Ishikawa (cell line): ENCODE measurements around the gene CCDC15.

ENCODE experiments used
- CEBPB ChIP-seq: IDR thresholded peaks from 2 replicates; pipeline ENCODE4 v1.6.1; 2012
- CREB1 ChIP-seq: IDR thresholded peaks from 2 replicates; pipeline ENCODE4 v1.6.1; 2012; ENCODE audit warnings: low read depth
- EGR1 ChIP-seq: IDR thresholded peaks from 2 replicates; pipeline ENCODE4 v1.6.1; 2012
- EP300 ChIP-seq: IDR thresholded peaks from 2 replicates; pipeline ENCODE4 v1.6.1; 2012; ENCODE audit warnings: borderline replicate concordance
- FOXM1 ChIP-seq: IDR thresholded peaks from 2 replicates; pipeline ENCODE4 v1.6.1; 2012; ENCODE audit warnings: low read depth, borderline replicate concordance
- MAX ChIP-seq: IDR thresholded peaks from 2 replicates; pipeline ENCODE4 v1.6.1; 2012
- NFIC ChIP-seq: IDR thresholded peaks from 2 replicates; pipeline ENCODE4 v1.6.1; 2012
- RAD21 ChIP-seq: IDR thresholded peaks from 2 replicates; pipeline ENCODE4 v1.6.1; 2012; ENCODE audit warnings: low read depth
- TAF1 ChIP-seq: IDR thresholded peaks from 2 replicates; pipeline ENCODE4 v1.6.1; 2012; ENCODE audit warnings: low read depth, mild to moderate bottlenecking
- TCF12 ChIP-seq: IDR thresholded peaks from 2 replicates; pipeline ENCODE4 v1.6.1; 2012; ENCODE audit warnings: low read depth
- TEAD4 ChIP-seq: IDR thresholded peaks from 2 replicates; pipeline ENCODE4 v1.6.1; 2012
- YY1 ChIP-seq: IDR thresholded peaks from 2 replicates; pipeline ENCODE4 v1.6.1; 2012; ENCODE audit warnings: low read depth
- ZBTB7A ChIP-seq: IDR thresholded peaks from 2 replicates; pipeline ENCODE4 v1.6.1; 2012; ENCODE audit warnings: low read depth
- TF ChIP-seq, protein P1 (sequence below): IDR thresholded peaks from 2 replicates; pipeline ENCODE4 v1.6.1; 2012; ENCODE audit warnings: low read depth, mild to moderate bottlenecking
- TF ChIP-seq, protein P2 (sequence below): IDR thresholded peaks from 2 replicates; pipeline ENCODE4 v1.6.1; 2012

The CCDC15 gene

GRCh38 chr11:125073616-125074483 is 119.8 kb downstream of the CCDC15 start:
- TF ChIP-seq EGR1 (no peak), YY1 (no peak), MAX (no peak), ZBTB7A (no peak), EP300 (no peak), TCF12 (no peak), TAF1 (no peak), FOXM1 (no peak), NFIC (no peak), CREB1 (no peak), RAD21 (no peak)
- TF ChIP-seq, protein P1, sequence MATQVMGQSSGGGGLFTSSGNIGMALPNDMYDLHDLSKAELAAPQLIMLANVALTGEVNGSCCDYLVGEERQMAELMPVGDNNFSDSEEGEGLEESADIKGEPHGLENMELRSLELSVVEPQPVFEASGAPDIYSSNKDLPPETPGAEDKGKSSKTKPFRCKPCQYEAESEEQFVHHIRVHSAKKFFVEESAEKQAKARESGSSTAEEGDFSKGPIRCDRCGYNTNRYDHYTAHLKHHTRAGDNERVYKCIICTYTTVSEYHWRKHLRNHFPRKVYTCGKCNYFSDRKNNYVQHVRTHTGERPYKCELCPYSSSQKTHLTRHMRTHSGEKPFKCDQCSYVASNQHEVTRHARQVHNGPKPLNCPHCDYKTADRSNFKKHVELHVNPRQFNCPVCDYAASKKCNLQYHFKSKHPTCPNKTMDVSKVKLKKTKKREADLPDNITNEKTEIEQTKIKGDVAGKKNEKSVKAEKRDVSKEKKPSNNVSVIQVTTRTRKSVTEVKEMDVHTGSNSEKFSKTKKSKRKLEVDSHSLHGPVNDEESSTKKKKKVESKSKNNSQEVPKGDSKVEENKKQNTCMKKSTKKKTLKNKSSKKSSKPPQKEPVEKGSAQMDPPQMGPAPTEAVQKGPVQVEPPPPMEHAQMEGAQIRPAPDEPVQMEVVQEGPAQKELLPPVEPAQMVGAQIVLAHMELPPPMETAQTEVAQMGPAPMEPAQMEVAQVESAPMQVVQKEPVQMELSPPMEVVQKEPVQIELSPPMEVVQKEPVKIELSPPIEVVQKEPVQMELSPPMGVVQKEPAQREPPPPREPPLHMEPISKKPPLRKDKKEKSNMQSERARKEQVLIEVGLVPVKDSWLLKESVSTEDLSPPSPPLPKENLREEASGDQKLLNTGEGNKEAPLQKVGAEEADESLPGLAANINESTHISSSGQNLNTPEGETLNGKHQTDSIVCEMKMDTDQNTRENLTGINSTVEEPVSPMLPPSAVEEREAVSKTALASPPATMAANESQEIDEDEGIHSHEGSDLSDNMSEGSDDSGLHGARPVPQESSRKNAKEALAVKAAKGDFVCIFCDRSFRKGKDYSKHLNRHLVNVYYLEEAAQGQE: no peak
- TF ChIP-seq, protein P2, sequence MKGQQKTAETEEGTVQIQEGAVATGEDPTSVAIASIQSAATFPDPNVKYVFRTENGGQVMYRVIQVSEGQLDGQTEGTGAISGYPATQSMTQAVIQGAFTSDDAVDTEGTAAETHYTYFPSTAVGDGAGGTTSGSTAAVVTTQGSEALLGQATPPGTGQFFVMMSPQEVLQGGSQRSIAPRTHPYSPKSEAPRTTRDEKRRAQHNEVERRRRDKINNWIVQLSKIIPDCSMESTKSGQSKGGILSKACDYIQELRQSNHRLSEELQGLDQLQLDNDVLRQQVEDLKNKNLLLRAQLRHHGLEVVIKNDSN: no peak

- TF ChIP-seq TEAD4 (no peak), EGR1 (no peak), MAX (no peak)
- TF ChIP-seq, protein P2: no peak
Observed at GRCh38 chr11:125074511-125075241, 120.7 kb downstream of the CCDC15 start.

DNA sequence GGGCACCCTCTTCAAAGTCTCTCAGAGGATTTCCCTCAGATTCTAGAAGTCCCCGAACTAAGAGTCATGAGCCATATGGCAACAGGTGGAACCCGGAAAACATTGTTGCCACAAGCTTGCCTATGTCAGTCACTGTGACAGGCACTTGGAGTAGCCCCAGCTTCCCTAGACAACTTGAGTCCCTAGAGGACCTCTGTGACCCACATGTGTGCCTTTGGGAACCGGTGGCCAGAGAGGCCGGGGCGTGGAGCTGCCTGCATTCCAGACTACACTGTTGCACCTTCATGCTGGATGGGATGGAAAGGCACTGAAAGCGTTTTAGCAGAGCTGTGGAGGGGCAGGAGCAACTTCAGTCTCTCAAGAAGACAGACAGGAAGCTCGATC is 121.2 kb downstream of the CCDC15 start:
- TF ChIP-seq TEAD4: no peak
- TF ChIP-seq EGR1: no peak
- no peak for TF ChIP-seq CREB1
- no peak for TF ChIP-seq TAF1
- TF ChIP-seq NFIC: no peak
- TF ChIP-seq TCF12: no peak
- TF ChIP-seq, protein P1: no peak
- TF ChIP-seq, protein P2: no peak
- TF ChIP-seq YY1: no peak
- TF ChIP-seq FOXM1: no peak
- no peak for TF ChIP-seq RAD21
- TF ChIP-seq MAX: no peak
- no peak for TF ChIP-seq CEBPB
- no peak for TF ChIP-seq EP300
- TF ChIP-seq ZBTB7A: no peak

DNA sequence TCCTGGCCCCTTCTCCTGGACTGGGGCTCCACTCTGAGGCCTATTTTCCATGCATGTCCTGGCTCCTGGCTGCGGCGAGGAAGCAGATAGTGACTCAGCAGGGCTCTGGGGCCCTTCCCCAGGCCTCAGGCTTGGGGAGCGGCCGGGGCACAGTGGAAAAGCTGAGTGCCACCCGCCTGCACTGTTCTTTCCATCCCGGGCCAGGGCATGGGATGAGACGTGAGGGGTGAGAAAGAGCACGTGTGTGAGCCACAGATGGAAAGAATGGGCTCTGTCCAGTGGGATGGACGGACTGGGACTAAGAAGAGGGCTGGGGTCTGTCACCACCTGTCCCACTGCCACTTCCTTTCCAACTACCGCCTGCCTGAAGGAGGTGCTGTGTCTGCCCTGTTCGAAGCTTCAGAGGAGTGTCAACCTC is 121.9 kb downstream of the CCDC15 start:
- TF ChIP-seq EGR1 (no peak), CEBPB (no peak), ZBTB7A (no peak), MAX (no peak), NFIC (no peak), YY1 (no peak), TAF1 (no peak), TEAD4 (no peak), EP300 (no peak), TCF12 (no peak), RAD21 (no peak), CREB1 (no peak), FOXM1 (no peak)
- TF ChIP-seq, protein P2: no peak
- TF ChIP-seq, protein P1: no peak
